T follicular helper cell (primary cell): Measurements from ENCODE around the gene KIF4A.
"Not testable (repeated sequence)": the region's sequence is repeated elsewhere in the genome, so short reads cannot be mapped to it uniquely, and the experiment has no call there.

Source experiments
- DNase-seq: peaks from one replicate; pipeline ENCODE4 v3.0.0-alpha.2; 2020; ENCODE audit warnings: low read depth

The KIF4A gene

DNA sequence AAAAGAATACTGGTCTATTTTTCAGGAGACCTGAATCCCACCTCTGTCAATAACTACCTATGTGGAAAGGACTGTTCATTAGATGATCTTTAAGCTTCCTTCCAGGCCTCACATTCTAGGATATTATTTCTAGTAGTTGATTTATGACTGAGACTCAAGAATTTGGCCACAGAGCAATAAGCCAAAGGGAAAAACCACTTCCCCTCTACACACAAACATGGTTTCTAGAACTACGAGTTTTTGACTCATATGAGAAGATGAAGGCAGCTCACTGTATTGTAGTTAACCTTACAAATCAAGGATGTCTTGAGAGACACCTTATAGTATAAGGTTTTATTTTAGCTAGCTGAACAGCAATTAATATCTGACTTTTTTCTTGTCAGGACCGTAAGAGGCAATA is 96.3 kb downstream of the KIF4A start:
- no peak for DNase-seq

DNA sequence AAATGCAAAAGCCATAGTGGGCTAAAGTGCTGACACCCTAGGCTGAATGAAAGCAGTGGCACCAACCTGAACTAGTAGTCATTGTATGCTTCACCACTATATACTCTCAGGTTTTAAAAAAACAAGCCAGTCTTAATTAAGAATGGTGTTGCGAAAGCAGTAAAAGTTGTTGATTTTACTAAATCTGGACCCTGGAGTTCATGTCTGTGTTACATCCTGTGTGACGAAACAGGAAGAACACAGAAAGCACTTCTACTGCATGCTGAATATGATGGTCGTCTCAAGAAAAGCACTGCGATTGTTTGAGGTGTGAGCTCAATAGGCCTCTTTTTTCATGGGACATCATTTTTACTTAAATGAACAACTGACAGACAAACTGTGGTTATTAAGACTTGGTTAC is 109.0 kb downstream of the KIF4A start:
- no peak for DNase-seq

DNA sequence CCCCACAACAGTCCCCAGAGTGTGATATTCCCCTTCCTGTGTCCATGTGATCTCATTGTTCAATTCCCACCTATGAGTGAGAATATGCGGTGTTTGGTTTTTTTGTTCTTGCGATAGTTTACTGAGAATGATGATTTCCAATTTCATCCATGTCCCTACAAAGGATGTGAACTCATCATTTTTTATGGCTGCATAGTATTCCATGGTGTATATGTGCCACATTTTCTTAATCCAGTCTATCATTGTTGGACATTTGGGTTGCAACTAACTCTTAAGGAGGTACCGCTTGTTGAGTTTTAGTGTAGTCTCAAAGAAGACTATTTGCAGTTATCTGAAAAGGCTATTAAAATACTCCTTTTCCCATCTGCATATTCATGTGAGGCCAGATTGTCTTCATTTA is 110.3 kb downstream of the KIF4A start:
- DNase-seq, result not testable (repeated sequence)

DNA sequence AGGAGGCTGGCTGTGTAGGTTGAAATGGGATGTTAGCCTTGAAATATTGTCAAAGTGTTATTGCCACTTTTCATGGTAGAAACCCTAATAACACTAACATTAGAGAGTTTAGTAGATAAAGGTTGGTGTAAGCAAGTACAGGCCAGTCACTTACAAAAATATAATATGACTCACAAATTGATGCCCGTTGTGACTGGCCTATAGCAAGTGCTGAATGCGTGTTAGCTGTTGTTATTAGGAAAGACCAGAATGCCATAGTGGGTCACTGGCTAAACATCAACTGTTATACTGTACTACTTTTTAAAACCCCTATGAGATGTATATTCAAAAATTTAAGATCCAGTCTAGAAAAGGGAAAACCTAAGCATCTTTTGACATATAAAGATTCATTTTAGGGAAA is 112.8 kb downstream of the KIF4A start:
- no peak for DNase-seq

DNA sequence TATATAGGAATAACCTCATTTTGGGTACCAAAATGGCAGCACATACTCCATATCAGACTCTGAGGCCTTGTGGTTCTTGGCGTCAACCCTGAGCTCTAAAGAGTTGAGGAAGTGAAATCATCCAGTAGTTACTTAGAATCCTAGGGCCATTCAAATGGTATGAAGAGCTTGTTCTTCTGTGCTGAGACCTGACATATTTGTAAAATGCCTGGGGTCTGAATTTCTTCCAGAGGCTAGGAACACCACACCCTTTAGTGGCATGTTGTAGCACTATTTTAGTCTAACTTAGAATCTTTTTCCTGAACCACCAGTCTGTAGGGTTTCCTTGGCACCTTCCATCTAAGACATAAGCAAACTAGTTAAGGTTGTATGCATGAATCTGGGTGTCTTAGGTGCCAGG is 115.1 kb downstream of the KIF4A start:
- no peak for DNase-seq

DNA sequence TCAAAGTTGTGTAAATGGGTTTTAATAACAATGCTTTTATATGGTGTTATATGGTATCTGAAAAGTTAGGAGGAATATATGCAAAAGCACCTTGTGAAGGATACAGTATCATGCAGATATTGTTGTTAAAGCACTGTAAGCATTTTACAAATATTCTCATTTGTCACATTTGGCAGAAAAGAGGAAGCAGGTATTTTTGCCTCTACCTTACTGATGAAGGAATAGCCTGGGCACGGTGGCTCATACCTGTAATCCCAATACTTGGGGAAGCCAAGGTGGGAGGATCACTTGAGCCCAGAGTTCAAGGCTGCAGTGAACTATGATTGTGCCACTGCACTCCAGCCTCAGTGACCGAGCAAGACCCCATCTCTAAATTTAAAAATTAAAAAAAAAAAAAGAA is 121.0 kb downstream of the KIF4A start:
- DNase-seq, result no peak

DNA sequence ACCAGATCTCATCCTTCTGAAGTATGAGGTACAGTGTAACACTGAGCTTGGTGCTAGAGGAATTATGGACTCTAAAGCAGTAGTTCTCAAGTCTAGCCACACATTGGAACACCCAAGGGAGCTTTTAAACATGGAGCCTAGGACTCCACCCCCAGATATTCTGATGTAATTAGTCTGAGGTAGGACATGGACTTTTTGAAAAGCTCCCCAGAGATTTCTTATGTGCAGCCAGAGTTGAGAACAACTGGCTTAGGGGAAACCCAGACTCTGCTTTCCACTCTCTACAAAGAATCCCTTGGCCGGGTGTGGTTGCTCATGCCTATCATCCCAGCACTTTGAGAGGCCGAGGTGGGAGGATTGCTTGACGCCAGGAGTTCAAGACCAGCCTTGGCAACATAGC is 121.6 kb downstream of the KIF4A start:
- no peak for DNase-seq

DNA sequence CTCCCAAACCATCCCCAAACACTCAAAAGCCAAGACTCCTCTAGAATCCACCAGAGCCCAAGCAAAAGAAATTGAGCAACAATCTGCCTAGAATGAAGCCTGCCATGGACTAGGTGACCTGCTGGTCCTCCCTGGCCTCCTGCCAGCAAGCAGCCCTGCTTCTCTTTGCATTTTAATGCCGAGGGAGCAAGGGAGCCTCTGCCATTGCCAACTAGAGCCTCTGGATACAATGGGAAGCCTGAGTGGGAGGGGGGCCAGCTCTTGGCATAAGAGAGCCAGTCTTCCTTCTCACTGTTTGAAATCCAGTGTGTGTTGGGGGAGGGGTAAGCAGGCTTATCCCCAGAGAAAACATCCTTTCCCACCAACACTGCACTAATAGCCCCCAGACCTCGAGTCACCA is 131.7 kb downstream of the KIF4A start:
- DNase-seq, result no peak

DNA sequence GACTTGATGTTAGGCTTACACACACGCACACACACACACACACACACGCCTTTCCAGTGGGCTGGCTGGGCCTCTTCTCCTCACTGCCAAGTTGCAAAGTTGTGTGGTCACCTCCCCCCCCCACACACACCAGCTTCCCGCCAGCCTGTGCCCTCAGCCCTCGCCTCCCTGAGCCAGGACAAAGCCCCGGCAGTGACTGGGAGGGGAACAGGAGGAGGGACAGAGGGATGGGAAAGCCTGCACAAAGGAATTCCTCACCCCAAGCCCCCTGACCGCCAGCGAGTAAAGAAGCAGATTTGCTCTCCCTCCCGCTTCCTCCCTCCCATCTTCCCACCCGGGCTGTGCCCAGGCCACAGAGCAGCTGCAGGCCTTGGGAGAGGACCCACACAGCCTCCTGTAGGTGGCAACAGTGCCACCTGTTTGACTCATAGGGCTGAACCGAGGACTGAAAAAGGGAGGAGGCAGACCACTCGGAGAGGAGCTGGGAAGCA is 133.0 kb downstream of the KIF4A start, which contains the start of gene GDPD2:
GDPD2 (plus strand) TSS at position 464 of the 491 bp plus-strand sequence. CDS start 1,671 bp downstream, outside the sequence.
- DNase-seq, result no peak

DNA sequence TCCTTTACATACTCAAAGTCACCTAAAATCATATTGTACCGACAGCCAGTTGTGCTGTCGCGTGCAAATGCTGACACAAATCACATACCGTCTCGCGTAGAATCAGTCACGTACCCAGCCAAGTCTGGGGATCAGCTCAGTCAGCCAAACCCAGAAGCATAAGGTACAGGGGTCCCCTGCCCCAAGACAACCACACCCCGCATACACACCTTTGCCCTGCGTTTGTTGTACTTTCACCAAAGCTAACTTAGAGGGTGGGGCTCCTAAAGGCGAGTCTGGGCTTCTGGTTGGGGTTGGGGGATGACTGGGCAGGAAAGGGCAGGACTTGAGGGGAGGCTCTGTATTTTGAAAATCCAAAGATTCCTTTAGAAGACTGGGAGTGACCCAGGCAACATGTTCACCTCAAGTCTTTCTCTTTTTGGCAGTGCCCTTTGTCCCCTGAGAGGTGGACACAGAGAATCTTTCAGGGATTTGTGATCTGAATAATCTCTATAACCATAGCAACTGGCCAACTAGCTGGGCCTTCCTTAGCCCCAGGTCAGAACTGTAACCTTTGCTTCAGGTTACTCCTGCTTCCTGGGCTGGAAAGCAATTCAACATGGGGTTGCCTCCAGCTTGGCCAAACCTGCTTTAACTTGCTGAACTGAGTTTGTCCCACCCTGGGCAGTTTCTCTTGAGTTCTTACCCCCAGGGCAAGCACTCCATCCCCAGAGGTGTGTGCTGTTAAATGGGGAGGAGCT is 134.2 kb downstream of the KIF4A start:
- no peak for DNase-seq

DNA sequence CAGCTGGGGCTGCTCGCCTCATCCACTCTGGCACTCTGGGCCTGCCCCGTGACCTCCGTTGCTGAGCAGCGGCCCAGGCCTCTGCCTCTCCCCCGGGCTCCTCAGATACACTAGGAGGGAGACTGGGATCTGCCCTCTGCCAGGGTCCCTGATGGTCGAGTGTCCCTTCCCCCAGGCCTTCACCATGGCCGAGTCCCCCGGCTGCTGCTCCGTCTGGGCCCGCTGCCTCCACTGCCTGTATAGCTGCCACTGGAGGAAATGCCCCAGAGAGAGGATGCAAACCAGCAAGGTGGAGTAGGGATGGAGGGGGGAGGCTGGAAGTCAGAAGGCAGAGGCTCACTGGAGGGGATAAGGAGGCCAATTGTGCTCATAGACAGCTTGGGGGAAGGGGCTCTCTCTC is 134.9 kb downstream of the KIF4A start:
- no peak for DNase-seq

DNA sequence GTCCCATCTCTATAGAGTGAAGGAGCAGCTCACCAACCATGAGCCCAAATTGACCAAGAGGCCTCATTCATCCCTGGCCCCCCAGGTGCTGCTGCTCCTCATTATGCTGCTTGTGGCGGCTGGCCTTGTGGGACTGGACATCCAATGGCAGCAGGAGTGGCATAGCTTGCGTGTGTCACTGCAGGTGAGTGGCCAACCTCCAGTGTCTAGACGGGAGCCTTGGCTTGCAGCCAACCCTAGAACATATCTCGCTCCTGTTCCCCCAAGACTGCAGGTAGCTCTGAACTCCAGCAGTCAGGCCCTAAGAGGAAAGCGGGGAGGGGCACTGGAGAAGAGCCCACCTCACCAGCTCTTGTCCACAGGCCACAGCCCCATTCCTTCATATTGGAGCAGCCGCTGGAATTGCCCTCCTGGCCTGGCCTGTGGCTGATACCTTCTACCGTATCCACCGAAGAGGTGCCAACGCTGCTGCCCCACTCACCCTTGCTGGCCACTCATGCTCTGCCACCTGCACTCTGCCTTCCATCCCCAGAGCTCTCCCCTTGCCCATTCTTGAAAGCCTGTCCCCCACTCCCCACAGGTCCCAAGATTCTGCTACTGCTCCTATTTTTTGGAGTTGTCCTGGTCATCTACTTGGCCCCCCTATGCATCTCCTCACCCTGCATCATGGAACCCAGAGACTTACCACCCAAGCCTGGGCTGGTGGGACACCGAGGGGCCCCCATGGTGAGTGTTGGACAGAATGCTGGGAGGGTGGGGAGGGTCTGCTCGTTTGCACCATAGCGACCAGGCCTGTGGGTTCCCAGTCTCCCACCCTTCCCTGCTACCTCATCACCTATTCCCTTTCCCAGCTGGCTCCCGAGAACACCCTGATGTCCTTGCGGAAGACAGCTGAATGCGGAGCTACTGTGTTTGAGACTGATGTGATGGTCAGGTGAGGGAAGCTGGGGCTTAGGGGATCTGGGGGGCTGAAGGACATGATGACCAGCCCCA is 136.7 kb downstream of the KIF4A start:
- DNase-seq, result no peak

DNA sequence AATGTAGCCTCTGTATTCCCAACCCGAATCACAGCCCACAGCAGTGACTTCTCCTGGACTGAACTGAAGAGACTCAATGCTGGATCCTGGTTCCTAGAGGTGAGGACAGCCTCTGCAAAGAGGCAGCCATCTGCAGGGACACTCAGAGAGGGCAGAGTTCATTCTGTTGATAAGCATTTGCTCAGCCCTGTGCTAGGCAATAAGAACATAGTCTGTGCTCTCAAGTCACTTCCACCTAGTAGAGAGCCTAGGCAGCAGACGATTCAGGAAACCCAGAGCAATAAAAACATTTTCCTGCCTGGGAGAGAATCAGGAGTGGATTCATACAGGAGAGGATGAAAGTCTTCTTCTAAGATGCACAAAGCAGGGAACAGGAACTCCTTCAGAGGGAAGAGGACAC is 137.5 kb downstream of the KIF4A start:
- no peak for DNase-seq

DNA sequence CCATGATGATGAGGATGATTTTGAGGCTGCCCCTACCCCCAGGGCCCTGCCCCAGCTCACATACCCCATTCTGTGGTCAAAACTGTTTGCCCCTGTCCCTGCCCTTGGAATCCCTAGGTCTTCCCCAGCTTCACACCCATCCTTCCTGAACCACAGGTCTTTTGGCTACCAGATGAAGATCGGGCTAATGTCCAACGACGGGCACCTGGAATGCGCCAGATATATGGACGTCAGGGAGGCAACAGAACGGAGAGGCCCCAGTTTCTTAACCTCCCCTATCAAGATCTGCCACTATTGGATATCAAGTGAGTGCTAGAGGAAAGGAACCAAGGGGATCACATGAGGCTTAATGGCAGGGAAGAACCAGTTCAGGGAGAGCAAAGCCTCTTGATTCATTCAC is 139.9 kb downstream of the KIF4A start:
- DNase-seq, result no peak

DNA sequence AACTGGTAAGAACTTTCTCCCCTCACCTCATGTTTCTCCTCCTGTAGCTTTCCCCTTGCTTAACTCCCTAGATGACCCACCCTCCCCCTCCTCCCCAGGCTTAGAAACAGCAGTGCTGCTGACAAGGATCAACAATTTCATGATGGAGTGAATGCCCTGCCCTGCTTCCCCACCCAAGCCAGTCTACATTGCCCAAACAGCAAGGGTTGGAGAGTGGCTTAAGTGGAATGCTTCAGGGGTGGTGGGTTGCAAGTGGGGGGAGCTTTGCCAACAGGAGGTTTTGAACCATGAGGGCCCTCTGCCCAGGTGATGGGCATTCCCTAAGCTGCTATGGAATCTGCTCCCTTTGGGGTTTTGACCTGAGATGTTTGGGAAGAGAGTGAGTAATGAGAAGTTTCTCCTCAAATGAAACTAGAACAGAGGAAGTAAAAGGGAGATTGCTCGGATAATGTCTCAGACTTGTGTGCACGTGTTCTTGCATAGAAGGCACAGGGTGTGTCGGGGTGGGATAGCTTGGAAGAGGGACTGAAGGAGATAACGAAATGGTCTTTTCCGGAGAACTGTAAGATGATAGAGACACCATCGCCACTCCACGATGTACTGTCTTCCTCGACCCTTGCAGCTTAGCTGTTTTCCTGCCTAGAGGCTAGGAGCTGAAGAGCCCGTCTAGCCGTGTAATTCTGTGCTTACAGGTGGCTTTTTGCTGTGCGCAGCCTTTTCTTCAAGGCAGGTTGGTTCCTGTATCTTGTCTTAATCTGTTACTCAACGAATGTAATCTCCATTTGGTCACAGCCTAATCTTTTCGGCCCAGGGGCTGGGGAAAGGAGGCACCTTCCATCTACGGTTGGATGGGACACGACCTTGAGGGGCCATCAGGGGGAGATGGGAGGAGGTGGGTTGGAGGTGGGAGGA is 143.3 kb downstream of the KIF4A start:
- DNase-seq, result no peak

DNA sequence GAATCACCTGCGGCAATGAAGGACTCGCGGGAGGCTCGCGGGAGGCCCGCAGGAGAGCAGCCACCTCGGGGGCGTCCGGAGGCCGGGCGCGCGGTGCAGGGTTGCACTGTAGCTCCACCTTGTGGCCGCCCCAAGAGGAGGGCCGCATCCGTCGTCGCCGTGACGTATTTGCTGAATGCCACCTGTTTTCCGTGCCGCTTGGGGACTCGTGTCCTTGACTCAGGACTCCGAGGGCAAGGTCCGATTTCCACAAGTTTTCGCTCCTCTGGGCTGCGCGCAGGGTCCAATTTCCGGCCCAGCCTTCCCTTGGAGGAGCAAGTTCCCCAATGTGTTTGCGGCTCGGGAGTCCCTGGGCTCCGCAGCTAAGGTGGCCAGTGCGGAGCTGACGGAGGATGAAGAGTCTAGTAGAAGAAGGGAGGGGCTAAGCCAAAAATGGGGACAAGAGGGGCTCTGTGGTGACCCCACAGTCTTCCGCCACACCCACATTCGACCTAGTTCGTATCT is 144.0 kb downstream of the KIF4A start:
- peak; percentile 57 for DNase-seq

DNA sequence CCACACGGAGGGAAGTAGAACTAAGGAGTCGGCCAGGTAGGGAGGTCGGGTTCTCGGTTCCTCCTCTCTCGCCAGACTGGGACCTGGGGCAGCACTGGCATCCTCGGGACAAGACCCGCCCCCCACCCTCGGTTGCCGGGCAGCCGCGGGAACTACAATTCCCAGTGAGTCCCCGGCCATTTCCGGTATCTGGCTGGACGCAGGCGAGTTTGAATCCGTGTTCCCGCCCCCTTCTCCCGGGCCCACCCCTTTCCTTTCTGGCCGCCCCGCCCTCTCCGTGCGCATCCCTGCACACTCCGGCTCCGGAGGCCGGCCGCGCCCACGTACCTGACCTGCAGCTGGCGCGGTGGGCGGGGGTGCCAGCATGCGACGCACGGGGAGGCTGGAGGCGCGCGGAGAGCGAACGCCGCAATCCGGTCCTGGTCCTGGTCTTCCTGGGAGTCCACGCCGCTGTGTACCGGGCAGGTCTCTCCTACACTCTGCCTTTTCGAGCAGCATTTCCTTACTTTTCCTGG is 144.5 kb downstream of the KIF4A start:
- peak; percentile 19 for DNase-seq

DNA sequence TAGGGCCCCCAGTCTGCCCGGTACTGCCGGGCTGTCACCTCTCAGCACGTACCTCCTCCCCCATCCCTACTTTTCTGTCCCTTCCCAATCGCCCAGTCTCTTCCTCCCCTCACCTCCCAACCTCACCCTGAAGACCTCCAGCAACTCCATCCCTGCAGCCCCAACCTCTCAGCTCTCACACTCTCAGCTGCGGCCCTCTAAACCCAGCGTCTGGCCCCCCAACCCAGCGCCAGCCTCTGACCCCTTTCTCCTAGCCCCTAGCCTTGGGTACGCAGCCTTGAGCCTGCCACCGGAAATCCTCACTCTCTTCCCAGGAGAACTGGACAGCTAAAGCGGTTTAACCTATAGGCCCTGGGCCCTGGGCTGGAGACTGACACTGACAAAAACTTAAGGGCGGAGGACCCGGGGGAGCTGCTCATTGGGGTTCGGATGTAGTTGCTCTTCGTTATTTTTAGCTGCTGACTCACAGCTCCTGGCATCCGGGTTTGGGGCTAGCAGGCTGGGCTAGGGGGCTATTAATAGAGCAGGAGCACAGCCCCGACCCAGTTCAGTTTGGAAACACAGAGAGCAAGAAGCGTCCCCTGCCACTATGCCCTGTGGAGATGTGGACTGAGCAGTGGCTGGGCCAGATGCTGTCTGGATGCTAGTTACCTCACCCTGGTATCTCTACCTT is 145.1 kb downstream of the KIF4A start:
- no peak for DNase-seq

DNA sequence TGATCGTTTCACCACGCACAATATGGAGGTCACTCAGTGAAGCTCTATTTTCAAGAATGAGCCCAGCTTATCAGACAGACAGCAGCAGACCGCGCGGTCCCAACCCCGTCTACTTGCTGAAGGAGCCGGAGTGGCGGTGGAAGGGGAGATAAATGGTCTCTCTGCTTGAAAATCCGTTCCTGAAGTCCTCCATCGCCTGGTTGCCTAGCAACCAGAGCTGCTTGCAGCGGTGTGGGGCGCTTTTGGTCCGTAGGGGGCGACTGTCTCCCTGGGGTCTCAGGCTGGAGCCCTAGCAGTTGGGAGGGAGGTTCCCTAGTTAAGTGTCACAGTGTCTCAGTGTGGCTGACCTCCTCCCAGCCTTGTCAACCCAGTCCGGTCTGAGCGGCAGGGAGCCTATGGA is 146.4 kb downstream of the KIF4A start:
- DNase-seq, result no peak

DNA sequence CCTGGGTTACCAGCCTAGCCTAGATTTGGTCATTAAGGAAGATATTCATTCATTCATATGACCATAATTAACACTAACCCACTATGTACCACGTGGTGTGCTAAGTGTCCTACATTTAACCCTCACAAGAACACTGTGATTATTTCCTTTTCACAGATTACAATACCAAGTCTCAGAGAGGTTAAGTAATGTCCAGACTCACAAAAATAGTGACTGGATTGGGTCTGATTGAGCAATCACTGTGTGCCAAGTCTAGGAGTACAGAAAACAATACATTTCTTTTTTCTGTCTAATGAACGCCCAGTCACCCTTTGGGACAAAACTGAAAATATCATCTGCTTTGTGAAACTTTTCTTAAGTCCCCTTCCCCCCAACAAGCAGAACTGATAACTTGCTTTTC is 147.1 kb downstream of the KIF4A start:
- no peak for DNase-seq
